ENCODE measurements around the gene C1QTNF1.

The C1QTNF1 gene

GRCh38 chr17:79027925-79028491 is 4.0 kb downstream of the C1QTNF1 start:
- TF ChIP-seq, protein P1, sequence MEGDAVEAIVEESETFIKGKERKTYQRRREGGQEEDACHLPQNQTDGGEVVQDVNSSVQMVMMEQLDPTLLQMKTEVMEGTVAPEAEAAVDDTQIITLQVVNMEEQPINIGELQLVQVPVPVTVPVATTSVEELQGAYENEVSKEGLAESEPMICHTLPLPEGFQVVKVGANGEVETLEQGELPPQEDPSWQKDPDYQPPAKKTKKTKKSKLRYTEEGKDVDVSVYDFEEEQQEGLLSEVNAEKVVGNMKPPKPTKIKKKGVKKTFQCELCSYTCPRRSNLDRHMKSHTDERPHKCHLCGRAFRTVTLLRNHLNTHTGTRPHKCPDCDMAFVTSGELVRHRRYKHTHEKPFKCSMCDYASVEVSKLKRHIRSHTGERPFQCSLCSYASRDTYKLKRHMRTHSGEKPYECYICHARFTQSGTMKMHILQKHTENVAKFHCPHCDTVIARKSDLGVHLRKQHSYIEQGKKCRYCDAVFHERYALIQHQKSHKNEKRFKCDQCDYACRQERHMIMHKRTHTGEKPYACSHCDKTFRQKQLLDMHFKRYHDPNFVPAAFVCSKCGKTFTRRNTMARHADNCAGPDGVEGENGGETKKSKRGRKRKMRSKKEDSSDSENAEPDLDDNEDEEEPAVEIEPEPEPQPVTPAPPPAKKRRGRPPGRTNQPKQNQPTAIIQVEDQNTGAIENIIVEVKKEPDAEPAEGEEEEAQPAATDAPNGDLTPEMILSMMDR (IDR thresholded peaks at IDR 0.05) = no peak

DNA sequence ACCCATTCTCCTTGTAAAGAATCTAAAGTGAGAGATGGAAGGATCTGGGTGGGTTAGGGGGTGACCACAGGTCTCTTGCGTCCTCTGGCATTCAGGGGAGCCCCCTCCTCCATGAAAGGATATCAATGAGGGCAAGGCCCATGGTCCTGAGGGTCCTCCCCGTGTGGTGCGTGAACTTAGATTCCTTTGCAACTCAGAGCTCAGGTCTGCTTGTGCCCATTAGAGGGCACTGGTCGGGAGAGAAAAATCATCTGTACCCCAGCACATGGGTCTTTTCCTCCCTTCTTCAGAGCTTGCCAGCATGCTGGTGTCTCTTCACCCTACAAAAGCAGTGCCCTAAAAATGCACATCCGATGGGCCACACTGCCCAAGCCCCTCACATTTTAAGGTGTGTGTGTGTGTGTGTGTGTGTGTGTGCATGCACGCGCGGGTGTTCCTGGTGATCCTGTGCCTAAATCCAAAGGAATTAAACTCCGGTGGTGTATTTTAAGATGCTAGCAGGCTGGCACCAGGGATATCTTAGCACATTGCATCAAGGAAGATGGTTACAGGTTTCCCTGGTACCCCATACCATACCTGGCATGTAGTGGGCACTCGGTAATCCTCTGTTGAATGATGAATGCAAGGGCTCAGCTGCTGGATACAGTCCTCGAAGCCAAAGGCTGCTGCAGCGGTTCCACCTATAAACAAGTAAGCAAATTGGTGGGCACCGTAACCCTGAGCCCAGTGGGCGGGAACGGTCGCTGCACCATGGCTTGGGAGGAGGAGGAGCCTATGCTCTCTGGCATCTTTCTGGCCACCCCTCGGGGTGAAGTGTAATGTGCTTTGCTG is 4.7 kb downstream of the C1QTNF1 start:
- TF ChIP-seq, protein P1 (IDR thresholded peaks at IDR 0.05) = peak; percentile 13; the same call in 1 of the 2 replicates

DNA sequence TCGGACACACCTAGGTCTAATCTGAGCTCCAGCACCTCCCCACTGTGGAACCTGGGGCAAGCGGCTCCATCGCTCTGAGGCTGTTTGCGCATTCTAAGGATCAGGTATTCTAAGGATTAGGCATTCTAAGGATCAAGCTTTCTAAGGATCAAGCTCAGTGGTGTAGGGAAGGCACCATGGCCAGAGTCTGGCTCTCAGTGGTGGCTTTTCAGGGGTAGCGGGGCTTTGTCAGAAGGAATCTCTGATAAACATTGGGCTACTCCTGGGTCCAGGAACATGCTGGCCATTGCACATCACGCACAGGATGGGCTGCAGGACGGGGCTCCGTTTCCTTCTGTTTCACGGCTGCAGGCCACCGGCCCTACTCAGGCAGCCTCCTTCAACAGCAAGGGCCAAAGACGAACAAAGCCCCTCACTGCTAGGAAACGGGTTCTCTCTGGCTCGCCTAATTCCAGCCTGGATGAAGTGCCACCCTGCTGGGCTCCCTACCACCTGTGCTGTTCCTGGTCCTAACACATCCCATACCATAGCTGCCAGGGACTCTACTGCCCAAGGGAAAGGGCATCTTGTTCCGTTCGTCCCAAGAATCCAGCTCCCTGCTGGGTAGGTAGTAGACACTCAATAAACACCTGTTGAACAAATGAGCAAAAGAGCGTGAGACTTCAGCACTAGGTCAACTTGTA is 5.5 kb downstream of the C1QTNF1 start:
- TF ChIP-seq, protein P1 (IDR thresholded peaks at IDR 0.05) = no peak

GRCh38 chr17:79031996-79032875 is 8.3 kb downstream of the C1QTNF1 start:
- TF ChIP-seq, protein P1 (IDR thresholded peaks at IDR 0.05) = no peak

DNA sequence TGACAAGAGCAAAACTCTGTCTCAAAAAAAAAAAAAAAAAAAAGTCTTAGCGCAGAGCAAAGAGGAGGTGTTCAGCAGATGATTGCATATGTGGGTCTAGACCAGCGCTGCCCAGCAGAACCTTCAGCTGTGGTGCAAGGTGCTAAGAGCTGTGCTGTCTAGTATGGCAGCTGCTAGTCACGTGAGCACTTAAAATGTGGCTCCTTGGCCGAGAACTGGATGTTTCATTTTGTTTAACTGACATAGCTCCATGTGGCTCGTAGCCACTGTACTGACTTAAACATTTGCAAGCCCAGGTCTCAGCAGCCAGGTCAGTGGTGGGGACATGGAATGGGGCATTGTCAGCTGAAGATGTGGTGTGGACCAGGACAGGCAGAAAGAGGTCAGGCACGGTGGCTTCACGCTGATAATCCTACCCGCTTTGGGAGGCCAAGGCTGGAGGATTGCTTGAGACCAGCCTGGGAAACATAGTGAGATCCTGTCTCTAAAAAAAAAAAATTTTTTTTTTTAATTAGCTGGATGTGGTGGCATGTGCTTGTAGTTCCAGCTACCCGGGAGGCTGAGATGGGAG is 9.2 kb downstream of the C1QTNF1 start:
- TF ChIP-seq, protein P1 (IDR thresholded peaks at IDR 0.05) = no peak

- TF ChIP-seq, protein P1 (IDR thresholded peaks at IDR 0.05) = no peak
Measured at GRCh38 chr17:79033741-79034501, 10.0 kb downstream of the C1QTNF1 start.
